Smooth muscle cell (in vitro differentiated cells): Measurements from ENCODE around the gene GNAS. TPM values are rescaled to one million over a fixed set of nuclear protein-coding genes. Genes with fewer than 3 reads are reported as not detected.
A peak's percentile ranks its signal among the peaks of the same experiment; 100 is the strongest.

ENCODE experiments used
- DNase-seq: peaks from one replicate; lab custom pipeline; 2025; ENCODE audit not compliant: unreplicated experiment; lab: John Stamatoyannopoulos, UW
- H2AFZ ChIP-seq: fragments of 200-600 bp; sonication (generic); 2 replicates; pipeline ENCODE4 v1.6.0; 2016; ENCODE audit warnings: antibody characterized with exemption, low read depth, mild to moderate bottlenecking
- H3F3A ChIP-seq: fragments of 200-600 bp; sonication (generic); 2 replicates; pipeline ENCODE4 v1.6.0; 2017; ENCODE audit warnings: antibody characterized with exemption, low read depth
- H3K27ac ChIP-seq: fragments of 200-600 bp; sonication (generic); 2 replicates; pipeline ENCODE4 v1.5.1; 2016; ENCODE audit warnings: low read depth, mild to moderate bottlenecking
- H3K27me3 ChIP-seq: fragments of 200-600 bp; sonication (generic); 2 replicates; pipeline ENCODE4 v1.6.1; 2016; ENCODE audit warnings: low read depth, mild to moderate bottlenecking
- H3K36me3 ChIP-seq: fragments of 200-600 bp; sonication (generic); 2 replicates; pipeline ENCODE4 v1.5.1; 2016; ENCODE audit warnings: low read depth
- H3K4me1 ChIP-seq: fragments of 200-600 bp; sonication (generic); 2 replicates; pipeline ENCODE4 v1.5.1; 2016; ENCODE audit warnings: low read depth
- H3K4me2 ChIP-seq: fragments of 200-600 bp; sonication (generic); 2 replicates; pipeline ENCODE4 v1.6.0; 2016; ENCODE audit warnings: mild to moderate bottlenecking
- H3K4me3 ChIP-seq: fragments of 200-600 bp; sonication (generic); 2 replicates; pipeline ENCODE4 v1.5.1; 2016; ENCODE audit warnings: mild to moderate bottlenecking
- H3K79me2 ChIP-seq: fragments of 200-600 bp; sonication (generic); 2 replicates; pipeline ENCODE4 v1.6.0; 2016; ENCODE audit warnings: low read depth, mild to moderate bottlenecking
- H3K9ac ChIP-seq: fragments of 200-600 bp; sonication (generic); 2 replicates; pipeline ENCODE4 v1.6.0; 2016; ENCODE audit warnings: low read depth
- H3K9me3 ChIP-seq: fragments of 200-600 bp; sonication (generic); replicated peaks from 2 replicates; pipeline ENCODE4 v1.5.1; 2016; ENCODE audit warnings: low read depth
- H4K20me1 ChIP-seq: fragments of 200-600 bp; sonication (generic); 2 replicates; pipeline ENCODE4 v1.6.0; 2016; ENCODE audit warnings: low read depth
- WGBS: methylation state at CpG from one replicate; pipeline ENCODE4 v1.1.7; 2016; ENCODE audit warnings: low lambda C conversion rate; 5-methylcytosine and 5-hydroxymethylcytosine counted together
- polyA plus RNA-seq: library from polyadenylated mRNA; unstranded; fragments of >200 nt; fragmentation: Nextera tagmentation; extraction: Ambion mirVana; gene quantifications from 2 replicates; pipeline ENCODE4 v1.2.1, GENCODE V29; 2016
- total RNA-seq: library from RNA; depleted of rRNA; stranded (reverse); fragments of >200 nt; gene quantifications from 2 replicates; pipeline ENCODE4 v1.2.3, GENCODE V29; 2014
- TF ChIP-seq, protein P1 (sequence below): fragments of 200-600 bp; sonication (generic); IDR thresholded peaks from 2 replicates; pipeline ENCODE4 v1.5.1; 2017; ENCODE audit warnings: borderline replicate concordance, mild to moderate bottlenecking, antibody characterized with exemption; ENCODE audit not compliant: insufficient read depth, poor library complexity, severe bottlenecking

GNAS gene
- total and polyA plus RNA-seq, 2 experiments from 2014 or later = 1,240 to 1,914 TPM

DNA sequence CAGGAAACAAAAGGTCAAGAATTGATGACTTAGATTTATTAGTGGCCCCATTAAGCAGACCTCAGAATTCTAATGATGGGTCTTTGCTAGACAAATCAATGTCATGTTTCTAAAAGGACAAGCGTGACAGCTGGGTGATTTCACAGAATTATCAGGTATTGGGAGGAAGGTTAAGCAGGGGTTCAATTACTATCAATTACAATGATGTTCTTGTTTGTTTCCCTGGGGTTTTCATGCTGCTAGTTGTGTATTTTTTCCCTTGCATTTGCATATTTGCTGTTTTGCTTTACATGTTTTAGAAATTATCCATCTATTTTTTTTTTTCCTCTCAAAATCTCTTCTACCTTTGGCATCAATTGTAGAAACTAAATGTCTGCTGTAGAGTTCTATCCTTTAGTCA is 27.9 kb downstream of the GNAS start:
- Histone ChIP-seq H2AFZ (no peak overlapping the region), H3K79me2 (no peaks in the 10 kb centered on the region), H3K27me3 (no peaks in the 10 kb centered on the region), H3K27ac (no peak overlapping the region), H3K9me3 (no peaks in the 10 kb centered on the region), H3K4me1 (peaks cover 50% of the 10 kb centered on the region), H3K9ac (no peak overlapping the region), H3K36me3 (no peaks in the 10 kb centered on the region), H3K4me2 (no peak overlapping the region), H3F3A (peaks cover 11% of the 10 kb centered on the region), H4K20me1 (no peaks in the 10 kb centered on the region), H3K4me3 (no peak overlapping the region)
- DNase-seq = no peak
- TF ChIP-seq, protein P1, sequence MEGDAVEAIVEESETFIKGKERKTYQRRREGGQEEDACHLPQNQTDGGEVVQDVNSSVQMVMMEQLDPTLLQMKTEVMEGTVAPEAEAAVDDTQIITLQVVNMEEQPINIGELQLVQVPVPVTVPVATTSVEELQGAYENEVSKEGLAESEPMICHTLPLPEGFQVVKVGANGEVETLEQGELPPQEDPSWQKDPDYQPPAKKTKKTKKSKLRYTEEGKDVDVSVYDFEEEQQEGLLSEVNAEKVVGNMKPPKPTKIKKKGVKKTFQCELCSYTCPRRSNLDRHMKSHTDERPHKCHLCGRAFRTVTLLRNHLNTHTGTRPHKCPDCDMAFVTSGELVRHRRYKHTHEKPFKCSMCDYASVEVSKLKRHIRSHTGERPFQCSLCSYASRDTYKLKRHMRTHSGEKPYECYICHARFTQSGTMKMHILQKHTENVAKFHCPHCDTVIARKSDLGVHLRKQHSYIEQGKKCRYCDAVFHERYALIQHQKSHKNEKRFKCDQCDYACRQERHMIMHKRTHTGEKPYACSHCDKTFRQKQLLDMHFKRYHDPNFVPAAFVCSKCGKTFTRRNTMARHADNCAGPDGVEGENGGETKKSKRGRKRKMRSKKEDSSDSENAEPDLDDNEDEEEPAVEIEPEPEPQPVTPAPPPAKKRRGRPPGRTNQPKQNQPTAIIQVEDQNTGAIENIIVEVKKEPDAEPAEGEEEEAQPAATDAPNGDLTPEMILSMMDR = no peak
- WGBS = 78% methylated on average over 1 of the region's 1 CpG

DNA sequence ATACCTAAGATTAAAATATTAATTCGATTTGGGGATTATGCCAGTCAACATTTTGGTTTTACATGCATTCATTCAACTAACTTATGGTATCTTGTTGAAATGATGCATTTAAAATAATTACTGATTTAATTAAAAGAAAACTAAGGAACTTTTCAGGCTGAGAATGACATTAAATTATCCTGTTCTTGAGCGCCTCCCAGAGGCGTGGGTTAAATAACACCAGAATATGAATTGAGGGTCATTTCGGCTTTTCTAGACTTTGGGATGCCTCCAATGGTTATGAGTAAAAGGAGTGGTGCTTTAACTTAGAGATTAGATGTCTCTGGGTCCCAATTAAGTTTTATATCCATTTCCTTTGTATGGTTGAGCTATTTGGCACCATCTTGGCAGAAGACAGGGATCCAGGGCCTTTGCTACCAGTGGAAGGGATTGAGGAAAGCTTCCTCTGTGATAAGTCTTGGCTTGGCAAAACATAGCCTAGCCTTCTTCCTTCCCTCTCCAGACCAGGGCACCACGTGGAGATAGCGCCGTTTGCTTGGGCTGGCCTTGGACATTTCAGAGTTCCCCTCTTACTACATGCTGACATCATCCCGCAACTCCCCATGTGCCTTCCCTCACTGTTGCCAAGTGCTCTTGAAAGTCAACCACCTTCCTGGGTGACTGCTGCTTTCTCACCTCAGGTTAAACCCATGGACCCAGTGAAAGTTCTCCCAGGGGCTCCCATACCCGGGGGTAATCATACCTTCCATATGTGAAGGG is 28.7 kb downstream of the GNAS start:
- H3K4me3 ChIP-seq = no peak overlapping the region
- no peak for DNase-seq
- H3K9ac ChIP-seq = no peak overlapping the region
- TF ChIP-seq, protein P1 = peak; percentile 11
- WGBS = 83% methylated on average over 9 of the region's 9 CpGs
- H3K4me2 ChIP-seq = no peak overlapping the region
- H3K4me1 ChIP-seq = peaks cover 47% of the 10 kb centered on the region
- no peaks in the 10 kb centered on the region for H3K79me2 ChIP-seq
- no peak overlapping the region for H3K27ac ChIP-seq
- no peaks in the 10 kb centered on the region for H3K9me3 ChIP-seq
- H2AFZ ChIP-seq = no peak overlapping the region
- peaks cover 11% of the 10 kb centered on the region for H3F3A ChIP-seq
- no peaks in the 10 kb centered on the region for H4K20me1 ChIP-seq
- no peaks in the 10 kb centered on the region for H3K36me3 ChIP-seq
- H3K27me3 ChIP-seq = no peaks in the 10 kb centered on the region

DNA sequence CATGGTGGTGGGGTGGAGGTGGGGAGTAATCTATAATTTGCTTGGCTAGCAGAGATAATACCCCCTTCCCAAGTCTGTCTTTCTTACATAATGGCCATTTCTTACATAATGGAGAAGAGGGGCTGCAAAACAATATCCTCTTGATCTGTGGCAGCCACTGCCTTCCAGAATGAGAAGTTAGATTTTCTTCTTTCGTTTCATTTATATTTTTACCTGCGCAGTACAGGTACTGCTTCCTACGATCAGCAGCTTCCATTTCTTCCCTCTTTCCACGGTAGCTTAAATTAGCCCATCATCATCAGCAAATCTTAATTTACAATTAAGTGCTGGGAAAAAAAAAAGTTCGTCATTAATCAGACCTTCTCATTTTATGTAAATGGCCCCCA is 30.2 kb downstream of the GNAS start:
- H3K27ac ChIP-seq = peak overlapping the region; percentile 79
- H3K4me3 ChIP-seq = peak overlapping the region; percentile 15
- no peaks in the 10 kb centered on the region for H3K36me3 ChIP-seq
- H3F3A ChIP-seq = peaks cover 11% of the 10 kb centered on the region
- WGBS = 75% methylated on average over 5 of the region's 5 CpGs
- H3K4me1 ChIP-seq = peaks cover 36% of the 10 kb centered on the region
- no peaks in the 10 kb centered on the region for H3K9me3 ChIP-seq
- H2AFZ ChIP-seq = no peak overlapping the region
- H3K4me2 ChIP-seq = peak overlapping the region; percentile 80
- H3K27me3 ChIP-seq = no peaks in the 10 kb centered on the region
- DNase-seq = no peak
- H3K9ac ChIP-seq = peak overlapping the region; percentile 25
- no peaks in the 10 kb centered on the region for H4K20me1 ChIP-seq
- no peaks in the 10 kb centered on the region for H3K79me2 ChIP-seq
- TF ChIP-seq, protein P1 = no peak

DNA sequence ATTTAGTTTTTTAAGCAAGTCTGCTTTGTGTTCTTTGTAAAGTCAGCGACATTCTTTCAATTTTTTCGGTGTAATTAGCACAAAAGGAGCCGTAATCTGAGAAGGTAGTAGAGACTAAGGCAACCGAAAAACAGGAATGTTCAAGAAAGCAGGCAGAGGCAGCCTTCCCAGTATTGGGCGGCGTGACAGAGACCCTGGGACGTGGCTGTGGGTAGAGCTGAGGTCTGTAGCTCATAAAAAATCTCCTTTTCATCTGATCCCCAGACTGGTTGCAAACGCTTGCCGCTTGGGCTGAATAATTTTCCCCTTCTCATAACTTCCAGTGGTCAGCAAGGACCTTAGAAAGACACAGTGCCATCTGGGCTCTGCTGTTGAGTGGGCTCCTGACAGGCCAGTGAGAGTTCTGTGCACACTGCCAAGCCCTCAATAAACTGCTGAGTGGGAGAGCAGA is 30.8 kb downstream of the GNAS start:
- Histone ChIP-seq H3K27ac (peak overlapping the region; percentile 79), H3K9me3 (no peaks in the 10 kb centered on the region), H3K9ac (peak overlapping the region; percentile 25), H3K36me3 (no peaks in the 10 kb centered on the region), H3K4me1 (peaks cover 36% of the 10 kb centered on the region), H3K79me2 (no peaks in the 10 kb centered on the region), H3K27me3 (no peaks in the 10 kb centered on the region), H2AFZ (peak overlapping the region; percentile 59), H3K4me3 (peak overlapping the region; percentile 15), H3K4me2 (peak overlapping the region; percentile 80), H4K20me1 (no peaks in the 10 kb centered on the region), H3F3A (peaks cover 11% of the 10 kb centered on the region)
- DNase-seq = no peak
- TF ChIP-seq, protein P1 = no peak
- 11% methylated on average over 9 of the region's 9 CpGs for WGBS
